Measurements from ENCODE around the gene MMD2. TPM values are rescaled to one million over a fixed set of nuclear protein-coding genes. Genes with fewer than 3 reads are reported as not detected.

Gene MMD2
- total and polyA plus RNA-seq, 2 donors (not counting 1 experiment from before 2014, with no cell fraction given), result not detected

- Histone ChIP-seq H3K4me3 (ENCODE audit: control extremely low read depth in 1 of 5, extremely low read depth in 1 of 5, insufficient read depth in 1 of 5, low read depth in 2 of 5, low read length in 4 of 5) (no peak overlapping the region), H3K4me2 (replicated peaks; ENCODE audit: low read depth, low read length, poor library complexity, severe bottlenecking) (no peak overlapping the region), H2AFZ (ENCODE audit: insufficient read depth, low read depth, low read length, poor library complexity, severe bottlenecking) (no peak overlapping the region), H3K9ac (ENCODE audit: low read length) (no peak overlapping the region), H3K79me2 (ENCODE audit: control insufficient read depth, insufficient read depth, low read length) (no peaks in the 10 kb centered on the region), H3K27me3 (replicated peaks in 1 of 4; ENCODE audit: control extremely low read depth in 1 of 4, control insufficient read depth in 3 of 4, insufficient read depth in 4 of 4, low read length in 3 of 4) (peaks cover 0 to 3% (median 0%) of the 10 kb centered on the region in 4 experiments), H3K36me3 (replicated peaks in 1 of 2; ENCODE audit: control extremely low read depth in 1 of 2, control insufficient read depth in 1 of 2, extremely low read depth in 1 of 2, insufficient read depth in 2 of 2, low read length in 1 of 2) (no peaks in the 10 kb centered on the region), H4K20me1 (ENCODE audit: control insufficient read depth, insufficient read depth, low read length, poor library complexity, severe bottlenecking) (no peaks in the 10 kb centered on the region), H3K9me3 (ENCODE audit: control extremely low read depth in 1 of 3, control insufficient read depth in 2 of 3, insufficient read depth in 1 of 3, low read length in 2 of 3) (peaks cover 0 to 22% (median 0%) of the 10 kb centered on the region in 3 donors), H3K4me1 (ENCODE audit: control insufficient read depth in 2 of 2, insufficient read depth in 2 of 2, low read length in 2 of 2) (no peaks in the 10 kb centered on the region), H3K27ac (ENCODE audit: low read length in 2 of 2) (no peak overlapping the region)
- no peaks in the 10 kb centered on the region for H3K4me1 Mint-ChIP-seq
- ChIA-PET CTCF (no interaction called here), POLR2A (no interaction called here)
- H3K9me3 Mint-ChIP-seq (ENCODE audit: insufficient read depth), result peaks cover 2% of the 10 kb centered on the region
- H3K27me3 Mint-ChIP-seq, result peaks cover 7% of the 10 kb centered on the region
- 100% methylated on average over 1 of the region's 1 CpG for WGBS (ENCODE audit: insufficient coverage)
- H3K4me3 Mint-ChIP-seq, result no peak overlapping the region
- intact Hi-C loops (cut with micrococcal nuclease), result no loop called here
- no peak for TF ChIP-seq EZH2 (IDR thresholded peaks at IDR 0.05; ENCODE audit: borderline replicate concordance, insufficient read depth, low read depth, low read length, poor library complexity, severe bottlenecking)
- TF ChIP-seq CTCF (IDR thresholded peaks at IDR 0.05), result no peak
- no peak overlapping the region for H3K27ac Mint-ChIP-seq
- ATAC-seq (ENCODE audit: low read depth) (no peak), DNase-seq (no peak)
Measured at GRCh38 chr7:4906682-4907081, 52.3 kb downstream of the MMD2 start.

DNA sequence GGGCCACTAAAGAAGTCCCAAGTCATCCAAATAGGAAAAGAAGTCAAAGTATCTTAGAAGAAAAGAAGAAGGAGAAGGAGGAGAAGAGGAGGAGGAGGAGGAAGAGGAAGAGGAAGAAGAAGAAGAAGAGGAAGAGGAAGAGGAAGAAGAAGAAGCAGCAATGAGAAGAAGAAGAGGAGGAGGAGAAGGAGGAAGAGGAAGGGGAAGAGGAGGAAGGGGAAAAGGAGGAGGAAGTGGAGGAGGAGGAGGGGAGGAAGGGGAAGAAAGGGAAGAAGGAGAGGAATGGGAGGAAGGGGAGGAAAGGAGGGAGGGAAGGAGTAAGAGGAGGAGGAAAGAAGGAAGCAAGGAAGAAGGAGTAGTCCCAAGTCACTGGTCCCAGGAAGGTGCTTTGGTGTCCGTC is 53.8 kb downstream of the MMD2 start:
- H3K36me3 ChIP-seq (replicated peaks in 1 of 2; ENCODE audit: control extremely low read depth in 1 of 2, control insufficient read depth in 1 of 2, extremely low read depth in 1 of 2, insufficient read depth in 2 of 2, low read length in 1 of 2), result no peaks in the 10 kb centered on the region
- DNase-seq (no peak), ATAC-seq (ENCODE audit: low read depth) (no peak)
- no peak overlapping the region for H3K27ac Mint-ChIP-seq
- intact Hi-C loops (cut with micrococcal nuclease), result no loop called here
- no peak overlapping the region for H3K27ac ChIP-seq (ENCODE audit: low read length in 2 of 2)
- peaks cover 0 to 22% (median 0%) of the 10 kb centered on the region in 3 donors for H3K9me3 ChIP-seq (ENCODE audit: control extremely low read depth in 1 of 3, control insufficient read depth in 2 of 3, insufficient read depth in 1 of 3, low read length in 2 of 3)
- H2AFZ ChIP-seq (ENCODE audit: insufficient read depth, low read depth, low read length, poor library complexity, severe bottlenecking), result no peak overlapping the region
- H3K79me2 ChIP-seq (ENCODE audit: control insufficient read depth, insufficient read depth, low read length), result no peaks in the 10 kb centered on the region
- WGBS (ENCODE audit: insufficient coverage), result no CpG with 5 or more reads among the region's 1 CpG
- ChIA-PET POLR2A (no interaction called here), CTCF (no interaction called here)
- no peak overlapping the region for H3K4me2 ChIP-seq (replicated peaks; ENCODE audit: low read depth, low read length, poor library complexity, severe bottlenecking)
- H3K4me3 ChIP-seq (ENCODE audit: control extremely low read depth in 1 of 5, extremely low read depth in 1 of 5, insufficient read depth in 1 of 5, low read depth in 2 of 5, low read length in 4 of 5), result no peak overlapping the region
- H3K4me1 ChIP-seq (ENCODE audit: control insufficient read depth in 2 of 2, insufficient read depth in 2 of 2, low read length in 2 of 2), result no peaks in the 10 kb centered on the region
- H3K4me1 Mint-ChIP-seq, result no peaks in the 10 kb centered on the region
- H3K27me3 ChIP-seq (replicated peaks in 1 of 4; ENCODE audit: control extremely low read depth in 1 of 4, control insufficient read depth in 3 of 4, insufficient read depth in 4 of 4, low read length in 3 of 4), result peaks cover 0 to 3% (median 0%) of the 10 kb centered on the region in 4 experiments
- no peaks in the 10 kb centered on the region for H4K20me1 ChIP-seq (ENCODE audit: control insufficient read depth, insufficient read depth, low read length, poor library complexity, severe bottlenecking)
- no peak overlapping the region for H3K4me3 Mint-ChIP-seq
- H3K27me3 Mint-ChIP-seq, result peaks cover 7% of the 10 kb centered on the region
- H3K9me3 Mint-ChIP-seq (ENCODE audit: insufficient read depth), result peaks cover 2% of the 10 kb centered on the region
- H3K9ac ChIP-seq (ENCODE audit: low read length), result no peak overlapping the region
- TF ChIP-seq CTCF (IDR thresholded peaks at IDR 0.05) (no peak), EZH2 (IDR thresholded peaks at IDR 0.05; ENCODE audit: borderline replicate concordance, insufficient read depth, low read depth, low read length, poor library complexity, severe bottlenecking) (no peak)

Data from B cell (primary cell).